Hair follicular keratinocyte (primary cell): ENCODE results near the gene GNB1. TPM values are rescaled to one million over a fixed set of nuclear protein-coding genes. Genes with fewer than 3 reads are reported as not detected.

Experiments used
- total RNA-seq: library from RNA; depleted of rRNA; stranded (reverse); fragments of >200 nt; gene quantifications from 2 replicates; pipeline ENCODE4 v1.2.3, GENCODE V29; 2015

The GNB1 gene
- total RNA-seq: 125 and 148 TPM in 2 replicates

DNA sequence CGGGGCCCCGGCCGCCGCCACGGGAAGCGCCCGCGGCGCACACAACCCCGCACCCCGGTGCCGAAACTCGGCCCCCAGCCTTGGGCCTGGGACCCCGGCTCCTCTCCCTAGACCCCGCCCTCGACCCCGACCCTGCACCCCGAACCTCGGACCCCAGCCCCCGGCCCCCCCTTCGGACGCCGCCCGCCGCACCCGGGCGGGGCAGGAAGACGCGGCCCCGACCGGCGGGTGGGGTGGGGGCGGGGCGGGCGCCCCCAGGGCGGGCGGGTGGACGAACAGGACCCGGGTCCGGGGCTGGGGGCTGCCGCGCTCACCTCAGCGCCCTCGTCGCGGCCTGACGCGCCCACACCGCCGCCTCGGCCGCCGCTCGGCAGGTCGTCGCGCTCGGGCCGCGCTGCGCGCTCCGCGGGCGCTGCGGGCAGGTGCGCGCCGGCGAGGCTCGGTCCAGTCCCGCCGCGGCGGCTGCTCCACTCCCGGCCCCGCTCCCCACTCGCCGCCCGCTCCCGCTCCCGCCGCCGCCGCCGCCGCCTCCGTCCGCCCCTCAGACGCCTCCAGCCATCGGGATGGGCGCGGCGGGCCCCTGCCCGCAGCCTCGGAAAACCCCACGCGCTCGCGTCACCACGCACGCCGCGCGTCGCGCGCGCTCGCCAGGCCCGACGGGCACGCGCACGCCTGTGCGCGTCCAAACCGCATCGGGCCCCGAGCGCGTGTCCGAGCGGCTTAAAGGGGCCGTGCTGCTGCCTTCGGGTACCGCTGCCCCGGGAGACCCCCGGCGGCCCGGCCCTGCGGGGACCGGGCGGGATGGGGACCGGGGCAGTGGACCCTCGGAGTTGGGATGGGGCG, at the start of gene GNB1:
Gene GNB1 (minus strand): TSS at position 582 of the 843 bp plus-strand sequence. CDS start 65,634 bp downstream, outside the sequence.

DNA sequence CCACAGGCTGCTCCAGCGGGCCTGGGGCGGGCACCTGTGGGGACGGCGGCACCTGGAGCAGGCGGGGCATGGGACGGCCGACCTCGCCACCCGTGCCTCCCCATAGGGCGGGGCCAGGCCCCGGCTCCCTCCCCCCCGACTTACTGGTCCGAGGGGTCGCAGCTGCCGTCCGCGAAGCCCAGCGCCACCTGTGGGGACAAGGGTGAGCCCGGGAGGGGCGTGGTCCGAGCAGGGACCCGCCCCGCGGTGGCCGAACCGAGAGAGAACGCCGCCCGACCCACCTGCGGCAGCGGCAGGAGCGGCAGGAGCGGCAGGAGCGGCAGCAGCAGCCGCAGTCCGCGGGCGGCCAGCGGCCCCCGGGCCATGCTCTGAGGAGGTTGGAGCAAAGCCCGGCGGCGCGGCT, 28.0 kb upstream of the GNB1 start, which contains the start of gene TMEM52:
Gene TMEM52 (minus strand): TSS at position 379 of the 403 bp plus-strand sequence. CDS start 14 bp downstream, at position 365.

DNA sequence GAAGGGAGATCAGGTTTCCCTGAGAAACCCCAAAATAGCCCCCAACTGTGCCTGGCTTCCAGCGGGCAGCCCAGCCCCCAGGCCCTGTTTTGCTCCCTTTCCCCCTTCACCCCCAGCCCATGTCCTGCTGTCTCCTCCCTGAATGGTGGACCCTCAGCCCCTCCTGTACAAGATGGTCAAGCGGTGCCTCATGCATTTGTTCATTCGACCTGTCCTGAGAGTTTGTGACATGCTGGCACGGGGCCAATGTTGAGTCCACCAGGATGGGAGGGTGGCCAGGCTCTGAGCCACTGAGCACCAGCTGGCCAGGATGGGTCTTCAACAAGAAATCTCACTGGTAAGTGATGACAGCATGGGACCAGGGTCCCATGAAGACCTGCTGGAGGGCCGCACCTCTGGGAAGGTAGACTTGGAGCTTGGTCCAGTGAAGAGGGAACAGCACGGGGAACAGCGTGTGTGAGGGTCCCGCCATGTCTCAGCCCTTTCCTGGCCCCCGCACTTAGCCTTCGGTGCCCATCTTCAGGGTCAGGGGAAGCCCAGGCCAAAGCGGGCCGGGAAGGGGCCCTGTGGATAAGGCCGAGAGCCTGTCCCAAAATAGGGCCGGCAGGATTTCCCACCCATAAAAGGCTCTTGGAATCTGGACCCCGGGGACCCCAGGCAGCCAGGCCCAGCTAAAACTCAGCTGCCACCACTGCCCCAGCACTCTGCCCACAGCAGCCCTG, 24.2 kb upstream of the GNB1 start, which contains the start of gene CALML6:
Gene CALML6 (plus strand): TSS at position 290 of the 722 bp plus-strand sequence. CDS start 21 bp downstream, at position 311.

DNA sequence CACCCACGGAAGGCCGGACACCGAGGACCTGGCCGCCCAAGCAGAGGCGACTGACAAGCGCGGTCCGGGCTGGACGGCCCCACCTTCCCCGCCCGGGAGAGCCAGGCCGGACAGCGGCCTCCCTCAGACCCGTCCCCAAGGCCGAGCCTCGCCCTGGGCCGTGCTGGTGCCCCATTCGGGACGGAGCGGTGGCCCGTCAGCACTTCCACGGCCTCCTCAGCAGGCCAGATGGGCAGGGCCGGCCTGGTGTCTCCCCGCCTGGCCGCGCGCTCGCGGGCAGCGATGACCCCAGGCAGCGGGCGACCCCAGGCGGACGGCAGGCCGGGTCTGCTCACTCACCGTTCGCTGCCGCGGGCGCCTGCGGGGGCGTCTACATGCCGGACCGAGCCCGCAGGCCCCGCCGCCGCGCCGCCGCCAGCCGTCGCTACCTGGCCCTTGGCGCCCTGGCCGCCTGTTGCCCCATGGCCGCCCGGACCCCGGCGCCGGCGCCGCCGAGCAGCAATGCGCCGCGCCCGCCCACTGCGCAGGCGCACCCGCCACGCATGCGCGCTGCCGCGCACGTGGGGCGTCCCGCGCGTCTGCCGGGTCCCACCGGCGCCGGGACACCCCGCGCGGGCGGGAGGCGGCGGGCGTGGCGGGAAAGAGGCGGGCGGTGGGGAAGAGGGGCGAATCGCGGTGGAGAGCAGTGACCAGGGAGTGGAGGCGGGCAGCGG, 112.8 kb downstream of the GNB1 start, which contains the start of gene NADK:
Gene NADK (minus strand): TSS at position 521 of the 713 bp plus-strand sequence. CDS start 13,064 bp downstream, outside the sequence.

Other genes with a start within 250 kb of the GNB1 start
- gene CDK11B, start 232.1 kb downstream of the GNB1 start, total RNA-seq: 9.0 and 14.0 TPM in 2 replicates
- 8.0 and 12.4 TPM in 2 replicates for gene SLC35E2B, start 198.3 kb downstream of the GNB1 start, total RNA-seq
- 7.2 and 10.3 TPM in 2 replicates for gene CDK11A, start 166.7 kb downstream of the GNB1 start, total RNA-seq
- 30.9 and 48.6 TPM in 2 replicates for gene NADK, start 112.6 kb downstream of the GNB1 start, total RNA-seq
- not detected in 2 replicates for gene CALML6, start 24.2 kb upstream of the GNB1 start, total RNA-seq
- 0.65 and 0.70 TPM in 2 replicates for gene TMEM52, start 28.2 kb upstream of the GNB1 start, total RNA-seq
- not detected in 2 replicates for gene CFAP74, start 112.7 kb upstream of the GNB1 start, total RNA-seq
- not detected in 2 replicates for gene GABRD, start 128.3 kb upstream of the GNB1 start, total RNA-seq
- gene PRKCZ, start 159.3 kb upstream of the GNB1 start, total RNA-seq: 29.0 and 43.6 TPM in 2 replicates